ENCODE results near the gene MTCL3.
A peak's percentile ranks its signal among the peaks of the same experiment; 100 is the strongest.

Gene MTCL3

GRCh38 chr6:127514773-127515227 is 4.3 kb downstream of the MTCL3 start:
- DNase-seq = peak; percentile 66

GRCh38 chr6:127514179-127514772 is 4.9 kb downstream of the MTCL3 start:
- DNase-seq = no peak

- DNase-seq = no peak
Measured at GRCh38 chr6:127513425-127513824, 5.7 kb downstream of the MTCL3 start.

DNA sequence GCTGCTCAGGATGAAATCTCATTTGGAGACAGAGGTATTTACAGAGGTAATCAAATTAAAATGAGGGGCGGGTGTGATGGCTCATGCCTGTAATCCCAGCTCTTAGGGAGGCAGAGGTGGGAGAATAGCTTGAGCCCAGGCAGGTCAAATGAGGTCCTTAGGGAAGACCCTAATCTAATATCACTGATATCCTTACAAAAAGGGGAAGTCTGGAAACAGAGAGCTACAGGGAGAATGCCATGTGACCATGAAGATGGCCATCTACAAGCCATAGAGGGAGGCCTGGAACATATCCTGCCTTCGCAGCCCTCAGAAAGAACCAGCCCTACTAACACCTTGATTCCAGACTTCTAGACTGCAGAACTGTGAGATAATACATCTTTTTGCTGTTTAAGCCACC is 8.3 kb downstream of the MTCL3 start:
- DNase-seq = no peak

DNA sequence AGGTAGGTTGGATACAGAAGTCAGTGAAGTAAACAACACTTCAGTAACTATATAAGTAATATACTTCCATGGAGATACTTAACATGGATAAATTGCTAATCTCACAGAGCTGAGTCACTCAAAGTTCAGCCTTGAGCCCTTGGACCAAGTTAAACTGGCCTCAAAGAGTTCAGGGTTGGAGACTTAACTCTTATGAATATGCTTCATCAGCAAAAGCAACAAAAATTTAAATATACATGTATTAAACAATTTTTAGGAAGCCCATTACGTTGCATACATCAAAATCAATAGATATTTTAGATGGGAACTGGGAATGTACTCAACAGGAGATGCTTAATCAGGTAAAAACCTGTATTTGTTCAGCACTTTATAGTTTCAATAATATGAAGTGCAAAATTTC is 12.2 kb downstream of the MTCL3 start:
- no peak for DNase-seq

- DNase-seq = no peak
Measured at GRCh38 chr6:127503022-127503421, 16.1 kb downstream of the MTCL3 start.

DNA sequence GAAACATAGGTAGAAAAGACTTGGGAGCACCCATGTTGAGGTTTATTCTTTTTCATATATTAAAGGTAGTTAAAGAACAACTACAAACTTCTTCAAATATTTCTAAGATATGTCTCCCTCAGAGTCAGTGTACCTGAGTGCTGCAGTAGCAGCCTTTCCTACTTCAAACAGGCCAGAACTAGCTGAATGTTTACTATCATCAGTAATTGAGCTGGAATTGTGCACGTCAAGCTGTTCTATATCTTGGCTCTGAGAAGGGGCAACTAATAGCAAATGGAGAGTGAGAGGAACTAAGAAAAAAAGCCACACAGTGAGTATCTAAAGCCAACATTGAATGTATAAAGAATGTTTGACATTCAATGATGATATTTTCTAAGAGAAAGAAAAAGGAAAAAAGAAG is 21.7 kb downstream of the MTCL3 start:
- no peak for DNase-seq

DNA sequence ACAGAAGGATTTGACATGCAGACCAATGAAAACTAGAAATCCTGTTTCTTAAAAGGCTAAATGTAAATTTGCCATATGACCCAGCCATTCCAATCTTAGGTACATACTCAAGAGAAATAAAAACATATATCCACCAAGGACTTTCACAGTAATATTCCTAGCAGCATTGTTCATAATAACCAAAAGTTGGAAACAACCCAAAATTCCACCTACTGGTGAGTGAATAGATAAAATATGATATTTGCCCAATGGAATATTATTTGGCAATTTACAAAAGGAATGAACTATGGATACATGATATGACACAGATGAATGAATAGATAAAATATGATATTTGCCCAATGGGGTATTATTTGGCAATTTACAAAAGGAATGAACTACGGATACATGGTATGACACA is 22.7 kb downstream of the MTCL3 start:
- DNase-seq = no peak

- DNase-seq = no peak
Measured at GRCh38 chr6:127494240-127494767, 24.8 kb downstream of the MTCL3 start.

- DNase-seq = no peak
Measured at GRCh38 chr6:127489248-127489647, 29.9 kb downstream of the MTCL3 start.

- DNase-seq = no peak
Measured at GRCh38 chr6:127486934-127487333, 32.2 kb downstream of the MTCL3 start.

DNA sequence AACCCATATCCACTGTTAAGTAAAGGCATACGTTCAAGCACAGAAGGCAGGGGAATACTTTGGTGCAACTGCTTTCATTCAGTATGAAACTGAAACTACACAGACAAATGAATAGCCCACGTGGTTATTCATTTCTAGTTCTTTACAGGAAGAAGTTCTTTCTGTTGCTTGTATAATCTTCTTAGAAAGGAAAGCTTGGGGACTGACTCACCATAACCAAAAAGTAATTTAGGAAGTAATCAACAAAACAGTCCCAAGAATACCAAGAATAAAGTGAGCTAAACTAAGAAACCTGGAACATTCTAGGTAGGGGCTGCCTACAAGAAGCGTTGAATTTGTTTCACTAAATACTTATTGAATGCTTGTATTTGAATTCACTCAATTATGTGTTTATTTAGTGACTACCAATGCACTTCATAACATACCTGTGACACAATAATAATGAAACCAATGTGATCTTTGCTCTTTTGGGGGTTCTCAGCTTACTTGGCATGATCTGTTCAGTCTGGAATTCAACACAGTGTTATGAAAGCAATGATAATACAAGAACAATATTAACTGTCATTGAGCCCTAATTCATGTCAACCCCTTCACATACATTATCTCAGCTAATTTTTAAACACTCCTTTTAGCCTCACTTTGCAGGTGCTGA is 34.8 kb downstream of the MTCL3 start:
- DNase-seq = no peak

- no peak for DNase-seq
Measured at GRCh38 chr6:127483399-127484055, 35.6 kb downstream of the MTCL3 start.

GRCh38 chr6:127482325-127482724 is 36.8 kb downstream of the MTCL3 start:
- DNase-seq = no peak

DNA sequence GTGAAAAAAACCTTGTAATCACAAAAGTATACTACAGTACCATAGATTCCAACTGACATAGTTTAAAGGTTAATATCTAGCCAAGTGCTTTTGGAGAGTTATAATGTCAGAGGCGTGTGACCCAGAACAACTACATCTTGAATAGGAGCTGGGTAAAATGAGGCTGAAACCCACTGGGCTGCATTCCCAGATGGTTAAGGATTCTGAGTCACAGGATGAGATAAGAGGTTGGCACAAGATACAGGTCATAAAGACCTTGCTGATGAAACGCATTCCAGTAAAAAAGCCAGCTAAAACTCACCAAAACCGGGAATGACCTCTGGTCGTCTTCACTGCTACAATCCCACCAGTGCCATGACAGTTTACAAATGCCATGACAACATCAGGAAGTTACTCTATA is 37.5 kb downstream of the MTCL3 start:
- DNase-seq = no peak

- no peak for DNase-seq
Measured at GRCh38 chr6:127481111-127481510, 38.0 kb downstream of the MTCL3 start.

DNA sequence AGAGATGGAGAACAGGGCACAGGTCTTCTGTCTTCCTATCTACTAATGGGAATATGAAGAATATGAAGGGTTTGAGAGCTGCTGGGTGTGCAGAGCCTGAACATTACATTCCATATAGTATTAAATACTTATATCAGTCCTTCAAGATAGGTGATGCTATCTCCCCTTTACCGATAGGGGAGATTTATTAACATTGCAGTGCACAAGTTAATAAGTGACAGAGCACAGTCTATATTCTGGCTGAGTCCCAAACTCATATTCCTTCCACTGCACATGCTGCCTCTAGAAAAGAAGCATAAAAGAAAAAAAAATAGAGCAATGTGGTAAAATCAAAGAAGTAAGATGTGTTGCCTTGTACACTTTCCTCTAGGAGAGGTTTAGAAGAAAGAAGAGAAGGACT is 41.5 kb downstream of the MTCL3 start:
- no peak for DNase-seq

DNA sequence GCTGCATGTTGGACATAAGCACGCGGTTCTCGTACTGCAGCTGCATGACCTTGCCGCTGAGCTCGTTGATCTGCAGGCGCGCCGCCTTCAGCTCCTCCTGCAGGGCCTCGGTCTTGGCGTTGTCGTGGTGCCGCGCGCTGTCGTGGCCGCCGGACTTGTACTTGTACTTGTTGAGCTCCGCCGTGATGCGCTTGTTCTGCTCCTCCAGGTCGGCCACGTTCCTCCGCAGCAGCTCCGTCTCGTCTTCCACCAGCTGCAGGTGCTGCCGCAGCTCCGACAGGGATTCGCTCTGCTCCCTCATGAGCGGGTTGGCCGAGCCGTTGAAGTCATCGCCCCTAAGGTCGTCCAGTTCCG is 43.3 kb downstream of the MTCL3 start:
- no peak for DNase-seq

- no peak for DNase-seq
Measured at GRCh38 chr6:127475135-127475822, 43.9 kb downstream of the MTCL3 start.

DNA sequence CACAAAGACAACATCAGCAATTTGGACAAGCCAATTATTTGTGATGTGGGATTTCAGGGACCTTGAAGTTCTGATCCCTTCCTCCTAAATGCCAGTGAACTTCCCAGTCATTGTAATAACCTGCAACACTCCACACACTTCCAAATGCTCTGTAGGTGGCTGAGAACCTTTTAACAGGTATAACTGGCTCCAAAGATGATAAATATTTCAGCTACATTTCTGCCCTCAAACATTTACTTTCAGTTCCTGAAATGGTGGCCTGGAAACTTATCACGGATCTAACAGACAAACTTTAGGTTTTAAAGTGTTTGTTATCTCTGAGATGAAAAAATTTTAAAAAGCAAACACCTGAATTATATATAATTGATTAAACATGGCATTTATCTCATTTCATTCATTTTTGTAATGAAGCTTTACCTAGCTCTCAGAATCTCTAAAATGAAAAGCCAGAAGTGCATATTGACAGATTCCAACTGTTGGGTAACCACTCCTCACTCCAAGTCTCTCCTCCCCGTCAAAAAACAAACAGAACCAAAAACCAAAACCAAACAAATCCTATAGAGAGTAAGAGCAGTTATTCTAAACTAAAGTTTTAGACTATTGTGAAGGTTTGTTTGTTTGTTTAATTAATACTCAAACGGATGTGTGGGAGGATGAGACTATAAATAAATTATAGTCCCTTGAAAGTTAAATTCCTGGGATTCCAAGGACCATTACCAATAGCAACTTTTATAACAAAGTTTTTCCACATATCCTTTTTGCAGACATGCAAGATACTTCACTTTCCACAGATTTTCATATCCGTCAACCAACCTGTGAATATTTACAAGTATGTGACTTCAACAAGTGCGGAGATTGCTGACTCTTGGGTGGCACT is 47.5 kb downstream of the MTCL3 start:
- DNase-seq = no peak

- DNase-seq = no peak
Measured at GRCh38 chr6:127468936-127469335, 50.2 kb downstream of the MTCL3 start.

- DNase-seq = no peak
Measured at GRCh38 chr6:127466416-127466815, 52.7 kb downstream of the MTCL3 start.

Measured in activated CD4-positive, alpha-beta T cell treated with anti-CD3 and anti-CD28 coated beads for 48 hours (primary cell).